ENCODE measurements around the gene CRB2. TPM values are rescaled to one million over a fixed set of nuclear protein-coding genes. Genes with fewer than 3 reads are reported as not detected.

CRB2 gene
- total and polyA plus RNA-seq, 2 donors (not counting 3 experiments of a cell fraction or from before 2014, with no cell fraction given) = not detected

- TF ChIP-seq GATA2 (IDR thresholded peaks at IDR 0.05; ENCODE audit: insufficient read depth, insufficient read length, low read depth, low read length) (no peak), POLR2A (IDR thresholded peaks at IDR 0.05; ENCODE audit: low read depth, low read length) (no peak), MYC (IDR thresholded peaks at IDR 0.05; ENCODE audit: low read depth, low read length) (no peak), FOS (IDR thresholded peaks at IDR 0.05; ENCODE audit: borderline replicate concordance, insufficient read depth, low read length) (no peak), JUN (IDR thresholded peaks at IDR 0.05; ENCODE audit: borderline replicate concordance, insufficient read depth, insufficient read length, low read depth) (no peak), POLR2AphosphoS5 (IDR thresholded peaks at IDR 0.05; ENCODE audit: insufficient read depth, low read depth, low read length) (no peak), EZH2 (IDR thresholded peaks at IDR 0.05; ENCODE audit: borderline replicate concordance, low read depth, low read length, severe bottlenecking) (no peak)
- TF ChIP-seq, protein P1, sequence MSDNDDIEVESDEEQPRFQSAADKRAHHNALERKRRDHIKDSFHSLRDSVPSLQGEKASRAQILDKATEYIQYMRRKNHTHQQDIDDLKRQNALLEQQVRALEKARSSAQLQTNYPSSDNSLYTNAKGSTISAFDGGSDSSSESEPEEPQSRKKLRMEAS (IDR thresholded peaks at IDR 0.05; ENCODE audit: insufficient read depth, insufficient read length) = no peak
- TF ChIP-seq, protein P2, sequence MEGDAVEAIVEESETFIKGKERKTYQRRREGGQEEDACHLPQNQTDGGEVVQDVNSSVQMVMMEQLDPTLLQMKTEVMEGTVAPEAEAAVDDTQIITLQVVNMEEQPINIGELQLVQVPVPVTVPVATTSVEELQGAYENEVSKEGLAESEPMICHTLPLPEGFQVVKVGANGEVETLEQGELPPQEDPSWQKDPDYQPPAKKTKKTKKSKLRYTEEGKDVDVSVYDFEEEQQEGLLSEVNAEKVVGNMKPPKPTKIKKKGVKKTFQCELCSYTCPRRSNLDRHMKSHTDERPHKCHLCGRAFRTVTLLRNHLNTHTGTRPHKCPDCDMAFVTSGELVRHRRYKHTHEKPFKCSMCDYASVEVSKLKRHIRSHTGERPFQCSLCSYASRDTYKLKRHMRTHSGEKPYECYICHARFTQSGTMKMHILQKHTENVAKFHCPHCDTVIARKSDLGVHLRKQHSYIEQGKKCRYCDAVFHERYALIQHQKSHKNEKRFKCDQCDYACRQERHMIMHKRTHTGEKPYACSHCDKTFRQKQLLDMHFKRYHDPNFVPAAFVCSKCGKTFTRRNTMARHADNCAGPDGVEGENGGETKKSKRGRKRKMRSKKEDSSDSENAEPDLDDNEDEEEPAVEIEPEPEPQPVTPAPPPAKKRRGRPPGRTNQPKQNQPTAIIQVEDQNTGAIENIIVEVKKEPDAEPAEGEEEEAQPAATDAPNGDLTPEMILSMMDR (IDR thresholded peaks at IDR 0.05; ENCODE audit: extremely low read depth in 1 of 2, insufficient read depth in 1 of 2, low read depth in 1 of 2, low read length in 2 of 2) = no peak
- POLR2A ChIA-PET = no interaction called here
- Histone ChIP-seq H3K27me3 (ENCODE audit: control insufficient read depth in 2 of 2, insufficient read depth in 2 of 2, low read length in 2 of 2) (no peaks in the 10 kb centered on the region), H4K20me1 (replicated peaks; ENCODE audit: control insufficient read depth, extremely low read depth, insufficient read depth, low read length) (no peaks in the 10 kb centered on the region), H3K4me2 (ENCODE audit: insufficient read depth, low read length) (no peak overlapping the region), H3K9ac (replicated peaks; ENCODE audit: extremely low read depth, insufficient read depth, low read length) (no peak overlapping the region), H3K27ac (ENCODE audit: insufficient read depth, low read depth, low read length) (no peak overlapping the region), H3K4me1 (ENCODE audit: control insufficient read depth, extremely low read depth, insufficient read depth, low read length) (no peaks in the 10 kb centered on the region), H3K79me2 (ENCODE audit: control insufficient read depth, insufficient read depth, low read length) (no peaks in the 10 kb centered on the region), H3K9me1 (replicated peaks; ENCODE audit: control insufficient read depth, extremely low read depth, insufficient read depth, low read length) (no peaks in the 10 kb centered on the region), H3K9me3 (replicated peaks; ENCODE audit: control insufficient read depth, insufficient read depth, low read length) (no peaks in the 10 kb centered on the region), H3K4me3 (replicated peaks in 1 of 3; ENCODE audit: insufficient read depth in 1 of 3, low read depth in 1 of 3, low read length in 3 of 3) (no peak overlapping the region), H2AFZ (ENCODE audit: low read depth, low read length) (no peak overlapping the region), H3K36me3 (ENCODE audit: control insufficient read depth in 2 of 2, extremely low read depth in 1 of 2, insufficient read depth in 2 of 2, low read length in 2 of 2) (no peaks in the 10 kb centered on the region)
- dilution Hi-C loops (cut with MboI; ENCODE audit: extremely low pct_ligation_motif_present, low sequenced_read_pairs) (no loop called here), intact Hi-C loops (cut with micrococcal nuclease) (no loop called here)
- DNase-seq (ENCODE audit: low read depth, low spot score) = no peak
- FAIRE-seq = no peak
- CTCF ChIA-PET = interaction anchor here (1.2 to 1.3 kb wide), 2 partner anchors 10 to 15 kb away, joined by 3 read pairs; no protein-coding TSS in a partner anchor
- no TSS peak for BruUV-seq (replicated peaks)
Observed at GRCh38 chr9:123334639-123335038, 21.4 kb upstream of the CRB2 start.
